ENCODE results near the gene CFAP77.

DNA sequence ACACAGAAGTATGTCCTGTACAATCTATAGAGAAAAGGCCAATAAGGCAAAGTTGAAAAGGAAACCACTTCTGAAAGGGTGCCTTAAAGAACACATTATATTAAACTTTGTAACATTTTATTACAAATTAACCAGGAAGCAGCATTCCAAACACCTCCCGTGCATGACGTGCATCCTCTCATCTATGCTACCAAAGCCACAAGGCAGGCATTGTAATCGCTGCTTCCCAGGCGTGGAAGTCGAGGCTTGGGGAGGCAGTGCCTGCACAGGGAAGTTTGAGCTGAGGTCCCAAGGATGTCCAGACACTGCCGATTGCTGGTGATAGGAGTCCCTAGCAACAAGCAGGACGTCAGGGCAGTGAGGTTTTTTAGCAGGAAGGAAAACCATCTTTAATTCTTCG is 128.1 kb downstream of the CFAP77 start:
- TF ChIP-seq GABPA (IDR thresholded peaks at IDR 0.05; ENCODE audit: low read depth) (no peak), SIX5 (IDR thresholded peaks at IDR 0.05; ENCODE audit: low read depth, low read length, severe bottlenecking) (no peak), EZH2 (IDR thresholded peaks at IDR 0.05; ENCODE audit: borderline replicate concordance, control insufficient read depth, low read depth, low read length) (no peak), CHD2 (IDR thresholded peaks at IDR 0.05; ENCODE audit: borderline replicate concordance, low read depth, low read length) (no peak), CTCF (IDR thresholded peaks at IDR 0.05 in 2 of 3, conservative IDR thresholded peaks at IDR 0.05 in 1 of 3; ENCODE audit: control insufficient read depth in 2 of 3, extremely low read depth in 1 of 3, insufficient read depth in 1 of 3, low read depth in 3 of 3, low read length in 3 of 3) (no peak), KAT2A (conservative IDR thresholded peaks at IDR 0.05; ENCODE audit: control insufficient read depth, low read depth, low read length) (no peak), HDAC6 (IDR thresholded peaks at IDR 0.05; ENCODE audit: unreplicated experiment) (no peak)
